CD4-positive, alpha-beta T cell treated with Interleukin-15 for 1 hour (primary cell): ENCODE data around the gene BANF2.
A peak's percentile ranks its signal among the peaks of the same experiment; 100 is the strongest.

Experiments used
- DNase-seq: peaks from one replicate; pipeline ENCODE4 v3.0.0-alpha.2; 2020

BANF2 gene

GRCh38 chr20:17664025-17664633 is 35.6 kb upstream of the BANF2 start:
- DNase-seq, result no peak

DNA sequence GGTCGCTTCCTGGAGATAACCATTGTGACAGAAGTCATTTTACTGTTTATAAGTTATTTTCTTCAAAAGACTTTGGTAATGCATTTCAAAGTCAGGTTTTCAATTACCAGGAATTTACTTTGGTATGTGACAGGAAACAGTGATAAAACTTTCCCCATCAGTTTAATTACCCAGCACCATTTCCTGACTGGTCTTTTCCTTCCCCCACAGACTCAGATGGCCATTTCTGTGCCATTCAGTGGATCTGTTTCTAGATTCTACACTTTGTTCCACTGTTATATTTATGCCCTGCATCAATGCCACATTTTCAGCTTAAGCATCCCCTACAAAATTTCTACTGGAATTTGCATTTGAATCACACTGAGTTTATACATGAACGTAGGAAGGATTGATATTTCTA is 34.0 kb upstream of the BANF2 start:
- no peak for DNase-seq

DNA sequence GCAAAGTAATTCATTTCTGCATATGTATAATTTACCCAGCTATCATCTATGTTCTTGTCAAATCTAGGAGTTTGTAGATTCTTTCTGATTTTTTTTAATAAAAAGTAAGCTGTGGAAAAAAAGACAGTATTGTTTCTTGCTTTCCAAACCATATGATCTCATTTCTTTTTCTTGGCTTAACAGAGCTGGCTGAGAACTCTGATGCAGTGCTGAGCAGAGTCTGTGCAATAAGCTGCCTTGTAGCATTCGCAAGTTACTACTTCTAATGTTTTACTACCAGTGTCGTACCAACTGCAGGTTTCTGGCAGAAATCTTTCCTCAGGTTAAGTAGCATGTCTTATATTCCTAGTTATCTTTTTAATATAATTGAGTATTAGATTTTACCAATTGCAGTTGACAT is 33.3 kb upstream of the BANF2 start:
- no peak for DNase-seq

DNA sequence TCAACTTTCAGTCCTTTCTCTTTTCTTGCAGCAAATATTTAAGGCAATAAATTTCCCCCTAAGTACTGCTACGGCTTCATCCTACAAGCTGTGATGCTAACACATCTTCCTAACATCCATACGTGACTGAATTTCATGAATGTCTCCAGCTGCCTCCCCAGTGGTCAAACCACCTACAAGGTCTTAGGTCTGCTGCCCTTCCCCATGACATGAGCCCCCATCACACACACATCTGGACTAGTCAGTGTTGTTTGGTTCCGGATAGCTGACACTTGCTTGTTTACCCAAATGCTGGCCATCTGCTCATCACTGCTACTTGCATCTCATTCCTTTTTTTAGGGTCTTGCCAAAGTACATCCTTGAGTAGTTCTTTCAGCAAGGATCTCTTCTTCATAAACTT is 32.3 kb upstream of the BANF2 start:
- no peak for DNase-seq

DNA sequence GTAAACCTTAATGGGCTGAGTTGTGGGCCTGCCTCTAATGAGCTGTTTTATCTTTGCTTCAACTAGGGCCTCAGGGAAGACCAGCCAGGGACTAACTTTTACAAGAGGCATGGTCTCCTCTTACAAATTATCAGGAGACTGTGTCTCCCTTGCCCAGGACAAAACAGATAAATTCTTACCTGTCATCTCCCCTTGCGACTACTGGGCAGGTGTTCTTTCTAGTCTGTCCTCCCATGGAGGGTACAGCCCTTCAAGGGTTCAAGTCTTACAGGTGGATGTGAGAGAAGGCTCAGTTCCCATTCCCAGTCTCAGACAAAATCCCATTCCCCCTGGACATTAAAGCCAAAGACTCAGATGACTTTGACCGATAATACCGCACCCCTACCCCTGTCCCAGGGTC is 31.3 kb upstream of the BANF2 start:
- DNase-seq, result no peak

GRCh38 chr20:17669306-17669931 is 30.3 kb upstream of the BANF2 start:
- no peak for DNase-seq

GRCh38 chr20:17671011-17671410 is 28.8 kb upstream of the BANF2 start:
- DNase-seq, result no peak

GRCh38 chr20:17671565-17671964 is 28.2 kb upstream of the BANF2 start:
- no peak for DNase-seq

DNA sequence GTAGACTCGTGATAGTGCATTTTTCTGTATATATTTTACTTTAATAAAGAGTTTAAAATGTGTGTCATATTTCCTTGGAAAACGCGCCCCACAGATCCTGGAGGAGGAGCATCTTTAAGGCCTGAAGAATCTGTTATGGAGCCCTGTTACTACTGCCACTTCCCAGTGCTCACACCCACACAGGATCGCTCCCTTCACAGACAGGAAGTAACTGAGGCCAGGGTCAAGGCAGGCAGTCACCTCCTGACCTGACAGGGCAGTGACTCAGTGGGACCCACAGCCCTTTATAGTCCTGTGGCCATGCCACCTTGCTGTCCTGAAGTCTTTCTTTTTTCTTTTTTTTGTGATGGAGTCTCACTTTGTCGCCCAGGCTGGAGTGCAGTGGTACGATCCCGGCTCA is 26.7 kb upstream of the BANF2 start:
- no peak for DNase-seq

- DNase-seq, result no peak
Observed at GRCh38 chr20:17674722-17675518, 24.8 kb upstream of the BANF2 start.

DNA sequence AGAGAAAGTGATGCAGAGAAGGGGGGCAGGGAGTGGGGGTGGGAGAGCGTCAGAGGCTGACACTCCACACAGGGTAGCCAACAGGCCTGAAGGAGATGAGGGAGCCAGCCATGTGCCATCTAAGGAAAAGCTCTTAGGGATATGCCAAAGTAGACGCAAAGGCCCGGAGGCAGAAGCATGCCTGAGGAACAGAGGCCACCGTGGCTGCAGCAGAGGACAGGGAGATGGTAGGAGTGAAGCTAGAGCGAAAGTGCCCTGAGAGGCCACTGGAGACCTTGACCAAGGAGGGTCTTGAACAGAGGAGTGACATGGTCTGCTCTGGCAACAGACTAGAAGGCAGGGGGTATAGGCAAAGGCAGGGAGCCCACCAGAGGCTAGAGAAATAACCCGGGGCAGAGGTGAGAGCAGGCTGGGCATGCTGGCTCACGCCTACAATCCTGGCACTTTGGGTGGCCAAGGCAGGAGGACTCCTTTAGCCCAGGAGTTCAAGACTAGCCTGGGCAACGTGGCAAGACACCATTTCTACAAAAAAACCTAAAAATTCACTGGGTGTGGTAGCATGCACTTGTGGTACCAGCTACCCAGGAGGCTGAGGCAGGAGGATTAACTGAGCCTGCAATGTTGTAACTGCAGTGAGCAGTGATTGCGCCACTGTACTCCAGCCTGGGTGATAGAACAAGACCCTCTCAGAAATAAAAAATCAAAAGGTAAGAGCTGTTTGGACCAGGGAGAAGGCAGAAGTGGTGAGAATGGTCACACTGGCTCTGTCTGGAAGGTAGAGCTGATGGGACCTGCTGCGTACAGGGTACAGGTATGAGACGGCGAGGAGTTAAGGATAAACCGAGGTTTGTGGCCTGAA is 24.0 kb upstream of the BANF2 start:
- no peak for DNase-seq

DNA sequence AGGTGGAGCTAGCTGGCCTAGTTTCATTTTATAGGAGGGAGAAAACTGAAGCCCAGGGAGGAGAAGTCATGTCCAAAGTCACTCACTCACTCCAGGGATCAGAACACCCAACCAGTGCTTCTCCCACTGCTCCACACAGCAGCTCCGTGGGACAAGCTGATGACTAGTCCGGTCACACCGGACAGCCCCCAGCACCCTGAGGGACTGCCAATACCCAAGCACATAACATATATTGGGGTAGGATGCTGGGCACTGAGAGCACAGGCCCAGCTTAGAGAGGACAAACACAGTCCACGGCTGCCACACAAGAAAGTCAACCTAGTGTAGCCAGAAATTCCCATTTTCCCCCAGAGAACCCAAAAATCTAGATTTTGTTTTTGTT is 23.4 kb upstream of the BANF2 start:
- no peak for DNase-seq

DNA sequence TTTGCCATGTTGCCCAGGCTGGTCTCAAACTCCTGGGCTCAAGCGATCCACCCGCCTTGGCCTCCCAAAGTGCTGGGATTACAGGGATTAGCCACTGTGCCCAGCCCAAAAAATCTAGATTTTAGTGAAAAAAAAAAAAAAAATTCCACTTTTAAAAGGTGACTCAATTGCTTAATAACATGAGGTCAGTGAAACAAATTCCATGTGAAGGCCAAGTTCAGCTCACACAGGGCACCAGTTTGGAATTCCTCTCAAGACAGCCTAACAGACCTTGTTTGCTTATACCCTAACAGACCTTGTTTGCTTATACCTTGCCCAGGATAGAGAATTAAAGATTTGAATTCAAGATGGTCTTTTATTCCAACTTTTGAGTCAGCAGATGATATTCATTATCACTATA is 22.8 kb upstream of the BANF2 start:
- no peak for DNase-seq

GRCh38 chr20:17678295-17678694 is 21.5 kb upstream of the BANF2 start:
- no peak for DNase-seq

- no peak for DNase-seq
Observed at GRCh38 chr20:17678886-17679285, 20.9 kb upstream of the BANF2 start.

- peak; percentile 27 for DNase-seq
Observed at GRCh38 chr20:17679941-17680835, 19.6 kb upstream of the BANF2 start.

DNA sequence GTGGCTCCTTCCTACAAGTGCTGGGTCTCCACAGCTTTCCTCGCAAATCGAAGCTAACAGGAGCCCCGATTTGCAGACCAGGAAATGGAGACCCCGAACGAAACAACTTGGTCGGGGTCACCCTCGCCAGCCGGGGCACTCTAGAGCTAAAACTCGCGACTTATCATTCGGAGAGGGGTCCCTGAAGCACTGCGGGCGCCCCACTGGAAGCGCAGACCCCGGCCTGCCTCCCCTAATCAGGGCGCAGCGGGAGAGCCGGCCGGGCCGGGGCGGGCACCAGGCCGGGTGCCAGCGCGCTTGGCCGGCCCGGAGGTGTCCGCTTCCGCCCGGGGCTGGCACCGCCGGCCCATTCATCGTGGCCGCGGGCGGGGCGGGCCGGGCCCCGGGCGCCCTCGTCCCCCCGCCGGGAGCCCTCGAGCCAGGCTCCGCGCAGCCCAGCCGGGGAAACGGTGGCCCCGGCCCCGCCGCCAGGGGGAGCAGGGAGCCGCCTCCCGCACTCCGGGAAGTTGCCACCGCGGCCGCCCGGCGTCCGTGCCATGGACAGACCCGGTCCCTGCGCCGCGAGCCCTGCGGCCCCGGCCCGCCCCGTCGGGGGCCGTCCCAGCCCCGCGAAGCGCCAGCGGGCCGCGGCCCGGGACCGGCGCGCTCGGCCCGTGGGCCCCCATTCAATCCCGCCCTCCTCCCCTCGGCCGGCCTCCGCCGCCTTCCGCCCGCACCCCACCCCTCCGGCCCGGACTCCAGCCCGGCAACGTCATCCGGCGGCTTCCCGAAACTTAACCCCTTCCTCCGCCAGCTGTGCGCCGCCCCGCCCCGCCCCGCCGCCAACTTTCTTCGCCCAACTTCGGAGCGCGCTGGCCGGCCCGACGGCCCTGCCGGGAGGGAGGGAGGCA is 18.7 kb upstream of the BANF2 start:
- peak; percentile 71 for DNase-seq

DNA sequence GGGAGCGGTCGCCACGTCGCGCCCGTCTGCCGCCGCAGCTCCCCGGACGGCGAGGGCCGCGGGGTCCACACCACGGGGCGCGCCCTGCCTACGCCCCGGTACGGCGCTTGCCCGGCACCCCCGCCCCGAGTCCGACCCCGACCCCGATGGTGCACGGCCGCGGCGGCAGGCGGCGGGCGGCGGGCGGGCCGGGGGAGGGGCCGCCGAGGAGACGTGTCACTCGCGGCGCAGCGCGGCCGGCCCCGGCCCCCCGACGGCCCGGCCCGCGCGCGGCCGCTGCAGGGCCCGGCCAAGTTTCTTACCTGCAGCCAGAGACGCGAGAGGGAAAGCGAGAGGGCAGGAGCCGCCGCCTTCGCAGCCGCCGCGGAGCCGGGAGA is 18.1 kb upstream of the BANF2 start:
- no peak for DNase-seq

GRCh38 chr20:17682103-17682888 is 17.5 kb upstream of the BANF2 start, which contains the start of gene RRBP1:
Gene RRBP1 (minus strand): TSS chr20:17682242. CDS start chr20:17660507, 21,735 bp downstream.
- DNase-seq, result peak; percentile 98

DNA sequence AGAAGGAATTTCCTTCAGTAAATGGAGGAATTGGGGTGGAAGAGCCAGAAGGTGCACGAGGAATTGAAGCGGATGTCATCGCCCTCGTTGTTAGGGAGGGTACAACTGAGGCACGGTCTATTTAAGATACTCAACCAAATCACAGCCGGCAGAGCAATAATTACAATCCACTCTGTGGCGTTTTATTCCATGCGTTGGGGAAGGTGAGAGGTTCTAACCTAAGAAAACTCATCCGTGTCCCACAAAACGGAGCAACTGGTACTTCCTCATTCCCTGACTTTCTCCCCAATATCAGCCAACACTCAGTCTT is 16.9 kb upstream of the BANF2 start:
- DNase-seq, result no peak
